Epithelial cell of esophagus (primary cell): ENCODE results near the gene GRIPAP1.

Experiments used
- DNase-seq: peaks from one replicate; pipeline ENCODE4 v3.0.0; 2010; ENCODE audit warnings: low read depth
- H3K4me3 ChIP-seq: 2 replicates; pipeline ENCODE4 v1.5.1; 2011; ENCODE audit warnings: mild to moderate bottlenecking, low read length, control low read depth
- TF ChIP-seq, protein P1 (sequence below): IDR thresholded peaks from 2 replicates; pipeline ENCODE4 v1.5.1; 2011; ENCODE audit warnings: low read depth, mild to moderate bottlenecking, low read length, control low read depth, inconsistent platforms; ENCODE audit not compliant: insufficient read depth; ENCODE audit errors: missing control alignments

The GRIPAP1 gene

DNA sequence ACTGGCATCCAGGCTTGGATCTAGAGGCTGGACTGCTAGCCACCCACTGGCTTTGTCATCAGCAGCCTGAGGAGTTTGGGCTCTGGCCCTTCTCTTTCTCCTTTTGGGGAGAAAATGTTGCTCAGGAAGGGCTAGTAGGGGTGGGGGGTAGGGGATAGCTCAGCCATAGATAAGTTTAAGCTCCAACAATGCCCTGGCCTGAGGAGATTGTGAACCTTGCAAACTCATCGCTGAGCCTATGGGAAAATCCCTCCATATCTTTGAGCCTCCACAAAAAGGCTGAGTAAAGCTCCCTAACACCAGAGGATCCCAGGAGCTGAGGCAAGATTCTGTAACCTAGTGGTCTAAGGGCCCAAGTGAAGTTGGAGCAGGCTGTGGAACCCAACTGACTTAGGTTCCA, 53.5 kb downstream of the GRIPAP1 start:
- no peak overlapping the region for H3K4me3 ChIP-seq
- TF ChIP-seq, protein P1, sequence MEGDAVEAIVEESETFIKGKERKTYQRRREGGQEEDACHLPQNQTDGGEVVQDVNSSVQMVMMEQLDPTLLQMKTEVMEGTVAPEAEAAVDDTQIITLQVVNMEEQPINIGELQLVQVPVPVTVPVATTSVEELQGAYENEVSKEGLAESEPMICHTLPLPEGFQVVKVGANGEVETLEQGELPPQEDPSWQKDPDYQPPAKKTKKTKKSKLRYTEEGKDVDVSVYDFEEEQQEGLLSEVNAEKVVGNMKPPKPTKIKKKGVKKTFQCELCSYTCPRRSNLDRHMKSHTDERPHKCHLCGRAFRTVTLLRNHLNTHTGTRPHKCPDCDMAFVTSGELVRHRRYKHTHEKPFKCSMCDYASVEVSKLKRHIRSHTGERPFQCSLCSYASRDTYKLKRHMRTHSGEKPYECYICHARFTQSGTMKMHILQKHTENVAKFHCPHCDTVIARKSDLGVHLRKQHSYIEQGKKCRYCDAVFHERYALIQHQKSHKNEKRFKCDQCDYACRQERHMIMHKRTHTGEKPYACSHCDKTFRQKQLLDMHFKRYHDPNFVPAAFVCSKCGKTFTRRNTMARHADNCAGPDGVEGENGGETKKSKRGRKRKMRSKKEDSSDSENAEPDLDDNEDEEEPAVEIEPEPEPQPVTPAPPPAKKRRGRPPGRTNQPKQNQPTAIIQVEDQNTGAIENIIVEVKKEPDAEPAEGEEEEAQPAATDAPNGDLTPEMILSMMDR: no peak
- DNase-seq: no peak

GRCh38 chrX:48945517-48946348, 56.3 kb downstream of the GRIPAP1 start:
- DNase-seq: peak; percentile 39
- H3K4me3 ChIP-seq: no peak overlapping the region
- TF ChIP-seq, protein P1: peak; percentile 72

GRCh38 chrX:48942895-48943294, 59.2 kb downstream of the GRIPAP1 start:
- TF ChIP-seq, protein P1: no peak
- no peak for DNase-seq
- H3K4me3 ChIP-seq: no peak overlapping the region

GRCh38 chrX:48940404-48940955, 61.6 kb downstream of the GRIPAP1 start:
- H3K4me3 ChIP-seq: no peak overlapping the region
- no peak for DNase-seq
- TF ChIP-seq, protein P1: no peak

DNA sequence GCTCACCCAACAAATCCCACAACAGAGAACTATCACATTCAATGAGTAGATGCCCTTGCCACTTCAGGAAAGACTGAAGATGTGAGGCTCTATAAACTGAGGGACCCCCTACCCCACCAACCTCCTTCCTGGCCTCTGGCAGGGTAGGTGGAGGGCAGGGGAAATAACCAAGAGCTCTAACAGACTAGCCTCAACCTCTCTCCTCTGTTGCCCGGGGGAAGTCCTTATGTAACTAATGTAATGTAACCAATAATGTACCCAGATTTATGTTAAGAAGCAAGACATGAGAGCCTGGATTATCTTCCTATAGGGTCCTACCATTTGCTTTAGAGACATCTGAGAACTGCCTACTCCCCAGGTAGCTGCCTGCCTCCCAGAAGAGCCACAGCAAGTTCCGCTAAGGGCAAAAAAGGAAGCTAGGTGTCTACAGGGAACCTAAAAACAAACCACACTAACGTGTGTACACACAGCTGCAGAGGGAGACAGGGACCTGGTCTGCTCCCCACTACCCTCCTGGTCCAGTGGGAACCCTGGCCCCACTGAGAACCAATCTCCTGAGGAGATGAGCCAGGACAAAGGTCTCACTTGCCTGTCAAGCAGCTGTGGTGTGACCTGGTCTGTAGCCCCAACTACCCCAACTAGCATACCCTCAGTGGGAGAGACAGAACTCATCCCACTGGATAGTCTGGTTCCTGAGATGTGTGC, 62.4 kb downstream of the GRIPAP1 start:
- no peak for DNase-seq
- H3K4me3 ChIP-seq: no peak overlapping the region
- TF ChIP-seq, protein P1: no peak

- DNase-seq: no peak
- TF ChIP-seq, protein P1: no peak
- no peak overlapping the region for H3K4me3 ChIP-seq
Measured at GRCh38 chrX:48938721-48939425, 63.2 kb downstream of the GRIPAP1 start.
